Measurements from ENCODE around the gene POLD2. TPM values are rescaled to one million over a fixed set of nuclear protein-coding genes. Genes with fewer than 3 reads are reported as not detected.

Gene POLD2
- total RNA-seq, 1 donor from 2014 or later, result 232 TPM

GRCh38 chr7:44145969-44146911 is 22.9 kb upstream of the POLD2 start:
- Histone ChIP-seq H4K20me1 (ENCODE audit: low read depth) (no peaks in the 10 kb centered on the region), H3K4me2 (peak overlapping the region; percentile 84), H3K79me2 (ENCODE audit: low read depth) (no peaks in the 10 kb centered on the region), H3K9me3 (ENCODE audit: low read depth) (no peaks in the 10 kb centered on the region), H3K27me3 (peaks cover 49% of the 10 kb centered on the region), H3K4me3 (peak overlapping the region; percentile 46), H3F3A (ENCODE audit: low read depth) (peaks cover 8% of the 10 kb centered on the region), H3K27ac (no peak overlapping the region), H3K4me1 (peaks cover 17% of the 10 kb centered on the region), H3K36me3 (no peaks in the 10 kb centered on the region), H3K9ac (no peak overlapping the region), H2AFZ (replicated peaks) (peak overlapping the region; percentile 69)
- DNase-seq (ENCODE audit: low spot score), result peak; percentile 91
- H3K9me3 Mint-ChIP-seq, result no peaks in the 10 kb centered on the region
- TF ChIP-seq EZH2 (IDR thresholded peaks at IDR 0.05) (no peak), EZH2phosphoT487 (IDR thresholded peaks at IDR 0.05) (no peak)
- TF ChIP-seq, protein P1, sequence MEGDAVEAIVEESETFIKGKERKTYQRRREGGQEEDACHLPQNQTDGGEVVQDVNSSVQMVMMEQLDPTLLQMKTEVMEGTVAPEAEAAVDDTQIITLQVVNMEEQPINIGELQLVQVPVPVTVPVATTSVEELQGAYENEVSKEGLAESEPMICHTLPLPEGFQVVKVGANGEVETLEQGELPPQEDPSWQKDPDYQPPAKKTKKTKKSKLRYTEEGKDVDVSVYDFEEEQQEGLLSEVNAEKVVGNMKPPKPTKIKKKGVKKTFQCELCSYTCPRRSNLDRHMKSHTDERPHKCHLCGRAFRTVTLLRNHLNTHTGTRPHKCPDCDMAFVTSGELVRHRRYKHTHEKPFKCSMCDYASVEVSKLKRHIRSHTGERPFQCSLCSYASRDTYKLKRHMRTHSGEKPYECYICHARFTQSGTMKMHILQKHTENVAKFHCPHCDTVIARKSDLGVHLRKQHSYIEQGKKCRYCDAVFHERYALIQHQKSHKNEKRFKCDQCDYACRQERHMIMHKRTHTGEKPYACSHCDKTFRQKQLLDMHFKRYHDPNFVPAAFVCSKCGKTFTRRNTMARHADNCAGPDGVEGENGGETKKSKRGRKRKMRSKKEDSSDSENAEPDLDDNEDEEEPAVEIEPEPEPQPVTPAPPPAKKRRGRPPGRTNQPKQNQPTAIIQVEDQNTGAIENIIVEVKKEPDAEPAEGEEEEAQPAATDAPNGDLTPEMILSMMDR (IDR thresholded peaks at IDR 0.05), result no peak
- peaks cover 13% of the 10 kb centered on the region for H3K27me3 Mint-ChIP-seq (ENCODE audit: insufficient read depth, low read depth)
- H3K4me3 Mint-ChIP-seq, result peak overlapping the region; percentile 80
- no peak overlapping the region for H3K27ac Mint-ChIP-seq
- H3K36me3 Mint-ChIP-seq, result no peaks in the 10 kb centered on the region
- peaks cover 14% of the 10 kb centered on the region for H3K4me1 Mint-ChIP-seq

DNA sequence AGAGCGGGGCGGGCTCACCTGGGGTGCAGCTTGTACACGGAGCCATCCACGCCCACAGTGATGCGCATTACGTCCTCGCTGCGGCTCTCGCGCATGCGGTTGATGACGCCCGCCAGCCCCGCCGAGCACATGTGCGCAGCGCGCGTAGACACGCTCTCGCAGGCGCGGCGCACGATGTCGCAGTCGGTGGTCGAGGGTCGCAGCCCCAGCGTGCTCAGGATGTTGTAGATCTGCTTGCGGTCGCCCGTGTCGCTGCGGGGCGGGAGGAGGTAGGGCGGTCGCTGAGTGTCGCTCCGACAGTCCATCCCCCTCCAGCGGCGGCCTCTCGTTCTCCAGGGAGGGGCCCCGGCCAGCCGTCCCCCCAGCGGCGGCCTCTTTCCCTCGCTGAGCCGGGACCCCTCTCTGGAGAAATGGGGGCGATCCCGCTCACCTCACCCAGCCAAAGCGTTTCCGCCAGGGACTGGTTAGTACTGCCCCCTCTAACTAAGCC is 22.2 kb upstream of the POLD2 start:
- no peaks in the 10 kb centered on the region for H4K20me1 ChIP-seq (ENCODE audit: low read depth)
- H3K79me2 ChIP-seq (ENCODE audit: low read depth), result no peaks in the 10 kb centered on the region
- no peak overlapping the region for H3K9ac ChIP-seq
- peaks cover 8% of the 10 kb centered on the region for H3F3A ChIP-seq (ENCODE audit: low read depth)
- TF ChIP-seq EZH2phosphoT487 (IDR thresholded peaks at IDR 0.05) (peak; percentile 70), EZH2 (IDR thresholded peaks at IDR 0.05) (peak; percentile 77)
- TF ChIP-seq, protein P1 (IDR thresholded peaks at IDR 0.05), result no peak
- H3K9me3 ChIP-seq (ENCODE audit: low read depth), result no peaks in the 10 kb centered on the region
- peaks cover 49% of the 10 kb centered on the region for H3K27me3 ChIP-seq
- Mint-ChIP-seq H3K9me3 (no peaks in the 10 kb centered on the region), H3K27ac (no peak overlapping the region), H3K36me3 (no peaks in the 10 kb centered on the region), H3K27me3 (ENCODE audit: insufficient read depth, low read depth) (peaks cover 13% of the 10 kb centered on the region), H3K4me3 (peak overlapping the region; percentile 80), H3K4me1 (peaks cover 14% of the 10 kb centered on the region)
- no peaks in the 10 kb centered on the region for H3K36me3 ChIP-seq
- H3K4me2 ChIP-seq, result peak overlapping the region; percentile 84
- peak overlapping the region; percentile 69 for H2AFZ ChIP-seq (replicated peaks)
- peaks cover 17% of the 10 kb centered on the region for H3K4me1 ChIP-seq
- peak overlapping the region; percentile 46 for H3K4me3 ChIP-seq
- no peak overlapping the region for H3K27ac ChIP-seq
- peak; percentile 61 for DNase-seq (ENCODE audit: low spot score)

- H3K4me1 ChIP-seq, result peaks cover 17% of the 10 kb centered on the region
- no peak for TF ChIP-seq EZH2 (IDR thresholded peaks at IDR 0.05)
- TF ChIP-seq EZH2phosphoT487 (IDR thresholded peaks at IDR 0.05), result no peak
- TF ChIP-seq, protein P1 (IDR thresholded peaks at IDR 0.05), result no peak
- H3K27me3 Mint-ChIP-seq (ENCODE audit: insufficient read depth, low read depth), result peaks cover 12% of the 10 kb centered on the region
- no peak for DNase-seq (ENCODE audit: low spot score)
- peaks cover 49% of the 10 kb centered on the region for H3K27me3 ChIP-seq
- H3K27ac ChIP-seq, result no peak overlapping the region
- H3K4me3 ChIP-seq, result no peak overlapping the region
- no peak overlapping the region for H3K27ac Mint-ChIP-seq
- peak overlapping the region; percentile 80 for H3K4me3 Mint-ChIP-seq
- no peaks in the 10 kb centered on the region for H3K36me3 Mint-ChIP-seq
- H2AFZ ChIP-seq (replicated peaks), result peak overlapping the region; percentile 69
- H3K4me2 ChIP-seq, result peak overlapping the region; percentile 84
- no peaks in the 10 kb centered on the region for H3K36me3 ChIP-seq
- no peaks in the 10 kb centered on the region for H3K9me3 ChIP-seq (ENCODE audit: low read depth)
- no peaks in the 10 kb centered on the region for H4K20me1 ChIP-seq (ENCODE audit: low read depth)
- no peaks in the 10 kb centered on the region for H3K9me3 Mint-ChIP-seq
- peaks cover 8% of the 10 kb centered on the region for H3F3A ChIP-seq (ENCODE audit: low read depth)
- H3K9ac ChIP-seq, result no peak overlapping the region
- H3K4me1 Mint-ChIP-seq, result peaks cover 14% of the 10 kb centered on the region
- no peaks in the 10 kb centered on the region for H3K79me2 ChIP-seq (ENCODE audit: low read depth)
Observed at GRCh38 chr7:44144968-44145478, 21.7 kb upstream of the POLD2 start.

All from neural progenitor cell (in vitro differentiated cells).